ENCODE measurements around the gene DNAH2.

DNAH2 gene

DNA sequence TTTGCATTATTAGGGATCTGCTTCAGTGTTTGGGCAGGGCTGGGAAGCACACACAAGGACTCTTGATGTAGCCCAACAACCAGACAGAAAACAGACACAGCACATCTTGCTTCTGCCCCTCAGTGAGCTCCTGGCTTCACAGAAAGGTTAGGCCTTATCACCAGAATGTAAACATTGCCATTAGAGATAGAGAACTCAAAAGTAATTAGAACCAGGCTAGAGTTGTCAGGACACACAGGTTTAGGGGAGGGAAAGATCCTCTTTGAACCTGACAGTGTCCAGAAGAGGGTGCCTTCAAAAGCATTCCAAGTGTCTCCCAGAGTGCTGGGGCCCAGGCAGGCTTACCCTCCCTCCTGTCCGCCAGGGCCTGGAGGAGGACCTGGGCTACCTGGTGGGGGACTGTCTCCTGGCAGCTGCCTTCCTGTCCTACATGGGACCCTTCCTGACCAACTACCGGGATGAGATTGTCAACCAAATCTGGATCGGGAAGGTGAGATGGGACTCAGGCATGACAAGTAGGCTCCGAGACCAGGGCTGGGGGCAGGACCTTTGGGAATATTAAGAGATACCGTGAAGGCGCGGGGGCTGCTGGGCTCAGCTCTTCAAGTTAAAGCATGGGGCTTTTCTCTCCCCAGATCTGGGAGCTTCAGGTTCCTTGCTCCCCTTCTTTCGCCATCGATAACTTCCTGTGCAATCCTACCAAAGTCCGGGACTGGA is 99.5 kb downstream of the DNAH2 start:
- TF ChIP-seq, protein P1, sequence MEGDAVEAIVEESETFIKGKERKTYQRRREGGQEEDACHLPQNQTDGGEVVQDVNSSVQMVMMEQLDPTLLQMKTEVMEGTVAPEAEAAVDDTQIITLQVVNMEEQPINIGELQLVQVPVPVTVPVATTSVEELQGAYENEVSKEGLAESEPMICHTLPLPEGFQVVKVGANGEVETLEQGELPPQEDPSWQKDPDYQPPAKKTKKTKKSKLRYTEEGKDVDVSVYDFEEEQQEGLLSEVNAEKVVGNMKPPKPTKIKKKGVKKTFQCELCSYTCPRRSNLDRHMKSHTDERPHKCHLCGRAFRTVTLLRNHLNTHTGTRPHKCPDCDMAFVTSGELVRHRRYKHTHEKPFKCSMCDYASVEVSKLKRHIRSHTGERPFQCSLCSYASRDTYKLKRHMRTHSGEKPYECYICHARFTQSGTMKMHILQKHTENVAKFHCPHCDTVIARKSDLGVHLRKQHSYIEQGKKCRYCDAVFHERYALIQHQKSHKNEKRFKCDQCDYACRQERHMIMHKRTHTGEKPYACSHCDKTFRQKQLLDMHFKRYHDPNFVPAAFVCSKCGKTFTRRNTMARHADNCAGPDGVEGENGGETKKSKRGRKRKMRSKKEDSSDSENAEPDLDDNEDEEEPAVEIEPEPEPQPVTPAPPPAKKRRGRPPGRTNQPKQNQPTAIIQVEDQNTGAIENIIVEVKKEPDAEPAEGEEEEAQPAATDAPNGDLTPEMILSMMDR (IDR thresholded peaks at IDR 0.05; ENCODE audit: extremely low read depth, missing control alignments): no peak
- DNase-seq (ENCODE audit: low spot score): no peak

- TF ChIP-seq, protein P1 (IDR thresholded peaks at IDR 0.05; ENCODE audit: extremely low read depth, missing control alignments): no peak
- DNase-seq (ENCODE audit: low spot score): no peak
Observed at GRCh38 chr17:7817643-7817964, 100.1 kb downstream of the DNAH2 start.

DNA sequence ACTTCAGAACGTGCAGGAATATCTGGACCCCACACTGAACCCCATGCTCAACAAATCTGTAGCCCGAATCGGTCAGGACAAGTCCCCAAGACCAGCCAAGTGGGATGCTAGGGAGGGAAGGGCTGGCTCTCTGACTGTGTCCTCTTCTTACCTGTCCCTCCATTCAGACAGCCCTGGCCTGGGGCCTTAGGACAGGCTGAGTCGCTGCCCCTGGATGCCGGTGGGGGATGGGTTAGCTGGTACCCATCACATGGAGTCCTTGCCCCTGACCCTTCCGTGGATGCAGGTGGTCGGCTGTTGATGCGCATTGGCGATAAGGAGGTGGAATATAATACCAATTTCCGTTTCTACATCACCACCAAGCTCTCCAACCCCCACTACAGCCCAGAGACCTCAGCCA is 100.5 kb downstream of the DNAH2 start:
- TF ChIP-seq, protein P1 (IDR thresholded peaks at IDR 0.05; ENCODE audit: extremely low read depth, missing control alignments): no peak
- no peak for DNase-seq (ENCODE audit: low spot score)

- DNase-seq (ENCODE audit: low spot score): no peak
- TF ChIP-seq, protein P1 (IDR thresholded peaks at IDR 0.05; ENCODE audit: extremely low read depth, missing control alignments): no peak
Observed at GRCh38 chr17:7818746-7819645, 101.5 kb downstream of the DNAH2 start.

DNA sequence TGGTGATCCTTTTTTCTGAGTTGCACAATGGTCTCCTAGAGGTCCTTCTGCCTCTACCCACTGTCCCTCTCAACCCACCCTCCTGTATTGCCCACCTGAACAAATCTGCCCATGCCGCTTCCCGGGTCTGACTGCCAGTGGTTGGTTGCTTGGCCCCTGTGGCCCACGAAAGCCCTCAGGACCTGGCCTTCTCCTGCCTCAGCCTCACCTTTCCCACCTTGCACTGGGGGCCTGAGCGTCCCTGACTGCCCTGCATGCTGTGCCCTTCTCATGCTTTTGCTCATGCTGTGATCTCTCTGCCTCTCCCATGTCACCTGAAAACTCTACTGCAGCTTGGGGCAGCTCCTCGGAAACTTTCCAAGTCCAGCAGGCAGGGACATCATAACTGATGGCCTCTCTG is 102.7 kb downstream of the DNAH2 start:
- DNase-seq (ENCODE audit: low spot score): no peak
- TF ChIP-seq, protein P1 (IDR thresholded peaks at IDR 0.05; ENCODE audit: extremely low read depth, missing control alignments): no peak

- TF ChIP-seq, protein P1 (IDR thresholded peaks at IDR 0.05; ENCODE audit: extremely low read depth, missing control alignments): no peak
- DNase-seq (ENCODE audit: low spot score): no peak
Observed at GRCh38 chr17:7822126-7822525, 104.6 kb downstream of the DNAH2 start.

DNA sequence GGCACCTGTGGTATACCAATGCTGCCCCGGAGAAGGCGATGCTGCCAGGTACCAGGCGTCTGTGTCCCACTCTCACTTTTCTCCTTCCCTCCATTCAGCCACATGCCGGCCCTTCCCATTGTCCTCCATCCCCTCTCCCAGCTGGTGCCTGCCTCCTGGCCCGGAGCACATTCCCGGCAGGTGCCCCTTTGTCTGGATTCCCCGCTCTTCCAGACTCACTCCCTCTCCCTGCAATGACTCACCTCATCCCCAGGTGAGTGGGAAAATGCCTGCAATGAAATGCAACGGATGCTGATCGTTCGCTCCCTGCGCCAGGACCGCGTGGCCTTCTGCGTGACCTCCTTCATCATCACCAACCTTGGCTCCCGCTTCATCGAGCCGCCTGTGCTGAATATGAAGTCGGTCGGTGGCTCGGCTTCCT is 106.0 kb downstream of the DNAH2 start:
- DNase-seq (ENCODE audit: low spot score): no peak
- TF ChIP-seq, protein P1 (IDR thresholded peaks at IDR 0.05; ENCODE audit: extremely low read depth, missing control alignments): no peak

All from GM20000 (cell line).